GM18870 (cell line): ENCODE measurements around the gene CCIN.
"Not testable (repeated sequence)": the region's sequence is repeated elsewhere in the genome, so short reads cannot be mapped to it uniquely, and the experiment has no call there.

Source experiments
- ATAC-seq: cut with Tn5 transposase; IDR thresholded peaks from one replicate; pipeline ENCODE4 v1.9.1; 2021; ENCODE audit warnings: moderate library complexity; ENCODE audit not compliant: unreplicated experiment

The CCIN gene

DNA sequence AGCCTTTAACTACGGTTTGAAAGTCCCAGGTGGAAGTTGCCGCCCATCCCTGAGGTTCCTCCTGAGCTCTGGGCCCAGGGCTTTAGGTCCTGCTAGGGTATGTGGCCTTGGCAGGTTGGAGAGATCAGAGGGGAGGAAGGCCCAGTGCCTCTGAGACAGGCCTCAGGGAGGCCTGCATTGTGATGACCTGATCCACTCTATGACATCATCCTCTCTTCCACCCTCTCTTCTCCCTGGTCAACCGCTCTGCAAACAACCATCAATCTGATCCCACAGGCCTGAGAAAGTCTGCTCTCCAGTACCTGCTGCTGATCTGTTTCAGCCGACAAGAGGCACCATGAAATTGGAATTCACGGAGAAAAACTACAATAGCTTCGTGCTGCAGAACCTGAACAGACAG lies at the start of gene CCIN:
TSS of gene CCIN (plus strand) at position 223 of the 400 bp plus-strand sequence. CDS start at position 338, 115 bp downstream.
- ATAC-seq = no peak

DNA sequence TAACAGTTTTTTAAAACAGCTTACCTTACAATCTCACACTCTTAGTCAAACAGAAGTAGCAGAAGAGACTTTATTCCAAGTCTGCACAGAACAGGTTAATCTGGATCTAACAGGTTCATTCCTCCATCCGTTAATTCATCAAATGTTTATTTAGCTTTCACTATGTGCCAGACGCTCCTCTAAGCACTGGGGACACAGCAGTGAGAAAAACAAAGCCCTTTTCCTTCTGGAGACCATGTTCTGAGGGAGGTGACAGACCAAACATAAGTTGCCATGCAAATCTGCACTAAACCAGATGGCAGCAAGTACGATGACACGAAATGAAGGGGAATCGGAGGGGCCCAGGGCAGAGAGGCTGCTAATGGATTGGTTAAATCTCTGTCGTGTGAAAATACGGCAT lies 49.7 kb upstream of the CCIN start:
- no peak for ATAC-seq

DNA sequence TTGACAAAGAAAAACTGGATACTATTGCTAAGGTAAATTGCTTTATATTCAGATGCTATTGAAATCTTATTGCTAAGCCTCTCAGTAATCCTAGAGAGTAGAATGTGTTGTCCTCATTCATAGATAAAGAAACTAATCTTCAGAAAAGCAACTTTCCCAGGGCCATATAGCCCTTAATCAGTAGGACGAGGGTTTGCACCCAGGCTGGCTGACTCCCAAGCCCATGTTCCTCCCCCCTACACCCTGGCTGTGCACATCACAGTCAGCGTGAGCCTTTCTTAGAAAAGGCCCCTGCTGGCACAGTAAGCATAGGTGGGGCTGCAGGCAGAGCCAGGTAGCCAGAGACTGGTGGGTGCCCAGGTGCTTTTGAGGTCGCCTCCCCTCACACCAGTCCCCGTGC lies 48.5 kb upstream of the CCIN start:
- ATAC-seq = no peak

DNA sequence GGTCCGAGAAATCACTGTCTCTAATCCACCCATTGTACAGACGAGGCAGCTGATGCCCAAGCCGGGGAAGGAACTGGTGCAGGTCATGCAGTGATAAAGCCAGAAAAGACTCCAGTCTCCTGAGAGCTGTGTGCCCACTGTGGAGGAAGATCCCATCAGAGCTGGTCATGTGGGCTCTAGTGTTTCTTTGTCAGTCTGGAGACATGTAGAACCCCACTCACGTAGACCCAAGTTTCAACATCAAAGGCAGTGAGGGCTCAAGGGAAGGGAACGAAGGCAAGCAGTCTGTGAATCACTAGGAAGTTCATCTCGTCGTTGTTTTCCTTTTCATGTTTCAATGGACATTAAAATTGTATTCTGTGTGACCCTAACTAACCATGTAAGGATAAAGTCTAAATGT lies 47.2 kb upstream of the CCIN start:
- ATAC-seq = no peak

DNA sequence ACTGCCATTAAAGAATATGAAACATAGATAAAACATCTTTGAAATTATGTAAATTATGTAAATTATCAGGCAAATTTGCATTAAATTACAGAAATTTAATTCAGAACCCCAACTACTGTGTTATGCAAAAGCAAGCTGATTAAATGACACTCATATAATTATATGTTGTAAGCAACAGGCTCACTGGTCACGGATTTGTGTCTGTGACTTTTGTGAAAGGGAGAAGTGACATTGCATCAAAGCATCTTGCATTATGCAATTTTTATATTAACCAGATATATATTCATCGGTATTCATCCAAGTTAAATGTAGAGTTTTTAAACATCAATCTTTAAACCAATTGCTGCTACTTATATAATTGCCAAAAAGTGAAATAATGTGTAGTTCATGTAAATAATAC lies 45.7 kb upstream of the CCIN start:
- no peak for ATAC-seq

DNA sequence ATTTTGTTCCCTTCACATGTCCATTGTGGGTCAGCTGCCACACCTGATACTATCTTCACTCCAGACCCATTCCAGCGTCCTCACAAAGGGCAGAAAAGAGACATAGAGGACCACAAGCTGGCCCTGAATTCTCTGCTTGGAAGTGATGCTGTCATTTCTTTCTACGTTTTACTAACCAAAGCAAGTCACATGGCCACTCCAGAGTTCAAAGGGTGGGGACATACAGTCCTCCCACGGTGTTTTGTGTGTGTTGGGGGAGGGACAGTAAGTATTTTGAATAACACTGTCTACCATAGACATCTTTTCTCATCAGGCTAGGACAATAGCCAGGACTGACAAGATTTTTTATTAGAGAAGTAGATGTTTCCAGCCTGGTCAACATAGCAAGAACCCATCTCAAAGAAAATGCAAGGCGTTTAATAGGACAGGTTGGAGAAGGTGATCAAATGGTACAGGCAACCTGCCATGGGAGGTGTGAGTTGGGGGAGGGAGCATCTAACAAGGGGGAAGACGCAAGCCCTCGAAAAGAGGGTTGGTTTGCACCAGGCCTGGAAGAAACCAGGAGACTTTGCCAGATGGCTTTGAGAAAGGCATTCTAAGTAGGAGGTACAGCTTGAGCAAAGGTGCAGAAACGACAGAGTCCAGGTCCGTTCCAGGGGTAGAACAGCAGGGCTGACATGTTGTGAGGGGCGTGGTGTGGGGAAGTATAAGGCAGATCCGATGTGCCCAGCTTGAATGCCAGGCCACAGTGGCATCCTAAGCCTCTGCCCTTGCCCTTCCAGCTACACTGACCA lies 43.9 kb upstream of the CCIN start:
- no peak for ATAC-seq

DNA sequence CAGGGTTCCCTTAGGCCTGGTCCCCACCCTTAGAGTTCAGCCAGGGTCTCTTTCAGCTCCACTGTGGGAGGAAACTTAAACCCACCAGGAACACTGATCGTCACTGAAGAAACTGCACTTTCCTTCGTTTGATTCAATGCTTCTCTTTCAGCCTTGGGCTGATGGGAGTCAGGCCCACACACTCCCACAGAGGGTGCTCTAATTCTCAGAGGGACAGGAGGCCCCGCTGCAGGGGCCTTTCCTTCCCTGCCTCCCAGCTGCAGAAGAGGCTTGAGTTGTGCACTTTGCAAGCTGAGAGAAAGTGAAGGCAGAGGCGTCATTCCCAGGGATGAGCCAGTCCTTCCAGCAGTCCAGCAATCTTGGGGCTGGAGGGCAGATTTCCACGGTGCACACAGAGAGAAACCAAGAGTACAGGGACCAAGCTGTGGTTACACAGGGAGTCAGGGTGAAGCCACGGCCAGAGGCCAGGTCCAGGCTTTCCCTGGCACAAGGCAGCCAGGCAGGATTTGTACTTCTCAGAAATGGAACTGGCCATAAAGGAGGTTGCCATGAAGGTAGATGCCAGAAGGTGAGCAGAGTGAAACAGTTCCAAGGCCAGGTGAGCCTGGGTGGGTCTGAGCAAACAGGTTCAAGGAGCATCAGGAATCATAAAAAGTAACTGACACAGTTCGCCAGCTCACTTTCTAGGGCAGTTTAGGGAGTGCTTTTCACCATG lies 43.0 kb upstream of the CCIN start:
- no peak for ATAC-seq

DNA sequence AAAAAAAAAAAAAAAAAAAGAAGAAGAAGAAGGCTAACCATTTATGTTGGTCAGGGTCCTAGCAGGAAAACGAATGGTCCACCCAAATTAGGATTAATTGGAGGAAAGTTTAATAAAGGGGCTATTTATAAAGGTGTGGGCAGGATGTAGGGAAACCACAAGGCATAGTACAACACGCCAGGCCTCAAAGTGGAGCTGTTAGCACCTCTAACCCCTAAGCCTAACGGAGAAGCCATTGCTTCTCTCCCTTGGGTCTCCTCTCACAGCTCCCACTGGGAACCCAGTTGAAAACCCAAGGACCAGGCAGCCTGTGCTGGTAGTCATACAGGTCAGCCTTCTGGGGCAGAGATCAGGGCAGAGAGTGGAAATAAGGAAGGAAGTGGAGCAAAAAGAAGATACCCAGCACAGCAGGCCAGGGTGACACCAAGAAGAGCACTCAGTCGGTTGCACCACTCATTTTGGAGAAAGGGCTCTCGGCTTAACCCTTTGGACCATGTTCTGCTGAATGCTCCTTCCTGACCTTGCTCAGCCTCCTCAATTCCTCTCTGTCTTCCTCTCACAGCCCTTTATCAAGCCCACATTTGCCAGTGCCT lies 41.4 kb upstream of the CCIN start:
- no peak for ATAC-seq

DNA sequence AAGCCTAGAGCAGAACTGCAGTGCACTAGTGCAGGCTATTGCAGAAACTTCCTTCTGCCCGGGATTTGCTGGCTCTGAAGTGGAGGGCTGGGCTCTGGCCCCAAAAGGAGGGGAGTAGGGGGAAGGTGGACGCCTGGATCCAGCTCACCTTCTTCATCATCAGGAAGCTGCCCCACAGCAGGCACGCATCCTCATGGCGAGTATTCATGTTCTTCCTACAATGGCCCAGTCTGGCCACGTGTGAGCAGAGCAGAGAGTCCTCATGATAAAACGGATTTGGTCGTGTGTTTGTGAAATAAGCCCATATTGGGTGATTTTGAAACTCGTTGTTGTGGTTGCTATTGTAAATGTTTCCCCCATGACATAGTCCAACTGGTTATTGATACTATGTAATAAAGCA lies 40.8 kb upstream of the CCIN start:
- no peak for ATAC-seq

DNA sequence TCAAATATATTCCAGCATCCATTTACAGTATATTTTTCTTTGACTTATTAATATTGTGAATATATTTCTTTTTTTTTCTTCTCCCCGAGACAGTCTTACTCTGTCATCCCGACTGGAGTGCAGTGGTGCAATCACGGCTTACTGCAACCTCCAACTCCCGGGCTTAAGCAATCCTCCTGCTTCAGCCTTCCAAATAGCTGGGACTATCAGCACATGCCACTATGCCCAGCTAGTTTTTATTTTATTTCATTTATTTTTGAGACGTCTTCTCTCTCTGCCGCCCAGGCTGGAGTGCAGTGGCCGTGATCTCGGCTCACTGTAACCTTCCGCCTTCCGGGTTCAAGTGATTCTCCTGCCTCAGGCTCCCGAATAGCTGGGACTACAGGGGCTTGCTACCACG lies 40.0 kb upstream of the CCIN start:
- no peak for ATAC-seq

DNA sequence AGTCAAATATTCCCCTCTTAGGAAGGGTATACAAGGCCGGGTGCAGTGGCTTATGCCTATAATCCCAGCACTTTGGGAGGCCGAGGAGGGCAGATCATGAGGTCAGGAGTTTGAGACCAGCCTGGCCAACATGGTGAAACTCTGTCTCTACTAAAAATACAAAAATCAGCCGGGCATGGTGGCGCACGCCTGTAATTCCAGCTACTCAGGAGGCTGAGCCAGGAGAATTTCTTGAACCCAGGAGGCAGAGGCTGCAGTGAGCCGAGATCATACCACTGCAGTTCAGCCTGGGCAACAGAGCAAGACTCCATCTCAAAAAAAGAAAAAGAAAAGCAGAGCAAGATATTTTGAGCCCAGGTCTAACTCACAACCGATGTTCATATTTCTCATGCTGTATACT lies 37.5 kb upstream of the CCIN start:
- ATAC-seq = not testable (repeated sequence)

DNA sequence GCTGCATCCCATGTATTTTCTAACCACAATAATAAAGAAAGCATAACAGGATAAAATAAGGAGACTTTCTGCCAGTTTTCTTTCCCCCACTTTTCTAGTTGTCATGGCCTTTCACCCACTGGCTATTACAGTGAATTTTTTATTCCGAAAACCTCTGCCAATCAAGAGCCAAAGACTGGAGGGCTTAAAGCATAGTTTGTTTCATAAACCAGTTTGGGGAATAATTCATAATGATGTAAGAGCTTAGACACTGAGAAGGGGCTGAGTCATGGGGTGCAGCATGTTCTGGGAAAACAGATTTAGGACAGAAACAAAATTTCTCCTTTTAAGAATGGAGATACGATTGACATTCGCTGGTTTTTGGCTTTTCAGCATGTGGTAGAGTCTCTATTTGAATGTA lies 37.1 kb upstream of the CCIN start:
- no peak for ATAC-seq

DNA sequence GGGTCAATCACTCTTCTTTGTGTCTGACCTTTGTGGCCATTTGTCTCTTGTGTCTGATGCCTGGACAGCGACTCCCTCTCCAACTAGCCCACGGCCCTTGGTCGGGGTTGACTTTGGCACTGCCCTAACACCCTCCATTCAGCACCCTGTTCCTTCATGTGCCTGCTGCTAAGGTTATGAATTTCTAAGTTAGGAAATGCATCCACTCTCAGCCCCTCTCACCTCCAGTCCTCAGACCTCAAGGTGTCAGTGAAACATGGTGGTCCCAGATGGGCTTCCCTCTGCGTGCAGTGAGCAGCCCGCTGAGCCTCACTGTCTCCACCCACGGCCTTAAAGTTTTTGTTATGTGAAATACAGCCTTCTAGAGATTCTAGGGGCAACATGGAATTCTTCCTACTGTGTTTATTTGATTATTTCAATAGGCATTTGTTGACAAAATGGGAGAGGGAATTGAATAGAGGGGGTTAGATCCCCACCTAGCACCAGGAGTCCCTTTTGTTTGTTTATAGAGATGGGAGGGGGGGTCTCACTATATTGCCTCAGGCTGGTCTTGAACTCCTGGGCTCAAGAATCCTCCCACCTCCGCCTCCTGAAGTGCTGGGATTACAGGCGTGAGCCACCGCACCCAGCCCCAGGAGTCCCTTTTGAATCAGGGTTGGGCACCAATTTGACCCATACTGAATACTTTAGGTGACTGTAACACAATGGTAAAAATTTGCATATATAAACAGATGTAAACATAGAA lies 34.3 kb upstream of the CCIN start:
- no peak for ATAC-seq

DNA sequence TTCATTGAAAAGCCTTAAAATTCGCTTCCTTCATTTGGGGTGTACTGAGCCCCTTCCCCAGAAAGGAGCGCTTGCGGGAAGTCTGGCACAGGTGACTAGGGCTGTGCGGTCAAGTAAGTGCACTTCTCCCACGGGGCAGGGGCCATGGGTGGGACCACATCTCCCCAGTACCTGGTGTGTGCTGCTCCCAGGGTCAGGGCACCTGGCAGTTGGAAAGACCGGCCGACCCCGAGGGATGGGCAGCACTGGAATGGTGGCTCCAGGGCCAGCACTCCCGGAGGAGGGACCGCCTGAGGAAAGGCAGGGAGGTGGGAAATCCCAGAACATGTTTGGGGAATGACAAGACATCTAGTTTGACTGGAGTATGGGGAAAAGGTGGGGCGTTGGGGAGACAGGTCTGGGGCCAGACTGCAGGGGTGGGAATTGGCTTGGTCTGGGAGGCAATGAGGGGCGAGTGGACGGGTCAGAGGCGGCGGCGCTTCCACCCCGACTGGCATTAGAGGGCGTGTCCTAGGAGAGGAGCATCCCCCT lies 33.4 kb upstream of the CCIN start:
- no peak for ATAC-seq

DNA sequence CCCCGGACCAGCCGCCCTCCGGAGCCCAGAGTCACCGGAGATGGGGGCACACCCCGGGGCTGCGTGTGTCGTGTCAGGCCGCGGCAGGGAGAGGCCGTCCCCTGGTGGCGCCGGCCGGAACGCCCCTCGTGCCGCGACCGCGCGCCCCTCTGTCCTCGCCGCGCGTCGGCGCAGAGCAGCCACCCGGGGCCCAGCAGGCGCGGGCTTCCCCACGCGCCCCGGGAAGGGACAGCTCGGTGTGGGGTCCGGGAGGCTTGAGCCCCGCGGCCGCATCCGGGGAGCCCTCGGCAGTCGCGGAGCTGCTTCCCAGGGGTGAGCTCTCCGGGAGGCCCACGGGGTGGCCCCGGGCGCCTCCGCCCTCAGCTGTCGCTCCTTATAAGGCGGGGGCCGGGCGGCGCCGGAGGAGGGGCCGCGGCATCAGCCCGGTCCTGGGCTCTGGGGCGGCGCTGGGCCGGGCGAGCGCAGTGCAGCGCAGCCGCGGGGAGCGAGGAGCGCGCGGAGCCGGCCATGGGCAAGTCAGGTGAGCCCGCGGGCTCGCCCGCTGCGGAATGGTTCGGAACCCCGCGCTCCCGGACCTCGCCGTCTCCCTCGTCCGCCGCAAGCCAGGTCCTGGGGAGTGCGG lies 32.8 kb upstream of the CCIN start, which contains the start of gene GLIPR2:
TSS of gene GLIPR2 (plus strand) at position 462 of the 622 bp plus-strand sequence. CDS start at position 508, 46 bp downstream.
- peak; percentile 75 for ATAC-seq

DNA sequence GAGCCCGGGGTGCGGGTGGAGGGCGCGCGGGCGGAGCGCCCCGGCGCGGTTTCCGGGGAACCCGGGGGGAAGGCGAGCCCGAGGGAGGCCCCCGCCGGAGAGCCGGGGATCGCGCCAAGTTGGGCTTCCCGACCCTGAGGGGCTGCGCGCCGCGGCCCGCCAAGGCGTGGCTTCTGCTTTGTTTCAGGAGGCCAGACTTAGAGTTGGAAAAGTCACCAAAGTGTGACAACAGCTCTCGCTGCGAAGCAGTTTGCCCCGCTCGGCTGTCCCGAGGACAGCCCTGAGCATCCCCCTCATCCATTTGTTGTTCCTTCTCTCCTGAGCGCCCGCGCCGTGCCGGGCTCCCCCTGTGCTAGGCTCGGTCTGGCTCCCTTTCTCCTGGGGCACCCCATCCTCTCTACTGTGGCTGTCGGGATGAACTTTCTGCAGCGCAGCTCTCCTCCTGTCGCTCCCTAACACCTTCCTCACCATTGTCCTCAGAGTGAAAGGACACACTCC lies 32.2 kb upstream of the CCIN start:
- peak; percentile 16 for ATAC-seq

DNA sequence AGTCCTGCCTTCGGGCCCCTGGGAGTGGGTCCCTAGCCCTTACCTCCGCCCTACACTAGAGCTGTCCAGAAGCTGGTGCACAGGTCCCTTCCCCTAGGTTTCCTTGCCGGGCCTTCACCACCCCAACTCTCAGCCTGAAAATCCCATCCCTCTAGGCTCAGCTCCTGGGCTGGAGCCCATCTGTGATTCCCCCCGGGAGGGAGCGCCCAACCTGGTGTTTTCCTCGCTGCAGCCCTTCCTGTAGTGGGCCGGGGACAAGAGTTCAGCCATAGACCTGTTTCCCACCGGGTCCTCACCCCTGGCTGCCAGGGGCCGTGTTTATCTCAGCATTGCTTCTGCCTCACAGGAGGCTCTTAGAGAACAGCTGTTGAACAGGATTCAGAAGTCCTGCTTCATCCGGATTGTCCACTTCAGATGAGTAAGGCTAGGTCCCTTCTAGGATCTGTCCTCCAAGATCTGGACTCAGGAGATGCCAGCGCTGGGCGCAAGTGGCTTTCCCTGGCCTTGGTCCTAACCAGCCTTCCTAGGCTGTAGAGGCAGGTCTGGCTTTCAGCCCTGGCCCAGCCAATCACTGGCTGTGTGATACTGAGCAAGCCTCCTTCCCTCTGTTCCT lies 31.7 kb upstream of the CCIN start:
- no peak for ATAC-seq

DNA sequence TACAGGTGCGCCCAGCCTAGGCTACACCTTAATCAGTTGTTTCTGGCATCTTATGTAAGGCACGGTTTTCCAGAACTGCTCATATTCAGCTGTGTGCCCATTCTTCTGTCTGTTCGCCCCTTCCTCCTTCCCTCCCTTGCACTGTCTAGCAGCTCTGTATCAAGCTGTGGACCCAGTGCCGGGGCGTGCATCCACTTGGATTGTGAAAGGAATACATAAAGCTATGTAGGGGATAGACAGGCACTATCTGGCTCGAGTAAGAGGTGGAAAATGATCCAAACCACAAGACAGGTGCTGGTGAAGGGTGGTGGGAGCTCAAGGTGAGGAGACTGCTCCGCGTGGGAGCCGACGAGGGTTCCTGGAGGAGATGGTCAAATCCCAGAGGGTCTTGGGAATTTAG lies 30.7 kb upstream of the CCIN start:
- ATAC-seq = no peak

DNA sequence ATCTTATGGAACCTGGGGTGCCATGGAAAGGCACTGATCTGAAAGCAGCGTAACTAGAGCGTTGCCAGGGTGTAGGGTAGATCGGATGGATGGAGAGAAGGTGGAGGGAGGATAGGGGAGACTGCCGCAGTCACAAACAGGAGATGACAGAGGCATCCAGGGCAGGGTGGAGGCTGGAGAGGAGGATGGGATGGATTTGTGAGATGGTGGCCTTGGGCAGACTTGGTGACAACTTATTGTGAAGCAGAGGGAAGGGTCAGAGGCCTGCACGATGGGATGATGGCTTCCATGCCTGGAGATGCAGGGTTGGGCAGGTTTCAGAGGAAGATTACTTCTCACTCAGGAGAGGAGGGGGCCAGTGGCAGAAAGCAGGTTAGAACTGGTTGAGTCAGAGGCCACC lies 30.3 kb upstream of the CCIN start:
- ATAC-seq = no peak
